ENCODE results near the gene STXBP6.
"Not testable (repeated sequence)": the region's sequence is repeated elsewhere in the genome, so short reads cannot be mapped to it uniquely, and the experiment has no call there.

STXBP6 gene

DNA sequence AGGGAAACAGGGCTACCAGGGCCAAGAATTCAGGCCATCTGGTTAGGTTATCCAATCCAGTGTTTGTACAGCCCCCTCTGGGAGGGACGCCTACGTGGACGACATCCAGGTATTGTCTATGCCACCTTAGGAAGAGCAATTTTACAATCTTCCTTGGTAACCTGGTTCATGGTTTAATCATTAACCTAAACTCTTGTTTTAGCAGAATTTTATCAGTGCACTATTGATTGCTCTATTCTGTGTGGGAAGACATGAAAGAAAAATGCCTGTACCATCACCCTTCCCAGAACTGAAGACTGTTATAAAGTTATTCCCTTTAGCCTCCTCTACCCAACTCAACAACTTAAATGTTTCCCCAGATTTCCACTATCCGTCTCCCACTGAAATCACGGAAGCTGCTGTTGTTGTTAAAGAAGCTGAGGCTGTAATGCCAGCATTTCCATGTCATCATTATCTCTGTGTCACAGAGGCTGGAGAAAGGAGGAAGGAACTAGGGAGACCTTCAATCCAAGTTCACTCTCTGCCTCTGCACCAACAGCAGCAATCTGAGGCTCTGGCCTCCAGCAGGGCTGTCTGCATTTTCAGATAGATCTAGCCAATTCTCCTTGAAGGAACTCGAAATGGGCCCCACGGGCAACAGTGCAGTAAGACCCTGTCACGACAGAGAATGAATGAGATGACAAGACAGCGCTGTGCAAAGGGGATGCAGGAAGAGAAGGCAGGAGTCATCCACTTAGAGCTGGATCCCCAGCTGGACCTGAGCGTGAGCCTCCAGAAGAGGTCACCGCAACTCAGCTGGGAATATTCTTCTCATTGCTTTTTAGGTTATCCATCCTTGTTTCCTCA is 232.5 kb downstream of the STXBP6 start:
- no peak for DNase-seq

DNA sequence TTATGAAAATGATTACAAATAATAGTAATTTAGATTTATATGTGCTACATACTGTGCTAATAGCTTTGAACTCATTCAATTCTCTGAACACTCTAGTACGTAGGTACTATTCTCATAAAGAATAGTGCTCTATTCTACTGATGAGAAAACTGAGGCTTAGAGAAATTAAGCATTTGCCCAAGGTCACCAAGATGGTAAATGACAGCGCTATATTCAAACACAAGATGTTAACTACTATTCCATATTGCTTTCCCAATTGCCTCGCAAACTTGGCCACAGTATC is 233.1 kb downstream of the STXBP6 start:
- DNase-seq, result no peak

DNA sequence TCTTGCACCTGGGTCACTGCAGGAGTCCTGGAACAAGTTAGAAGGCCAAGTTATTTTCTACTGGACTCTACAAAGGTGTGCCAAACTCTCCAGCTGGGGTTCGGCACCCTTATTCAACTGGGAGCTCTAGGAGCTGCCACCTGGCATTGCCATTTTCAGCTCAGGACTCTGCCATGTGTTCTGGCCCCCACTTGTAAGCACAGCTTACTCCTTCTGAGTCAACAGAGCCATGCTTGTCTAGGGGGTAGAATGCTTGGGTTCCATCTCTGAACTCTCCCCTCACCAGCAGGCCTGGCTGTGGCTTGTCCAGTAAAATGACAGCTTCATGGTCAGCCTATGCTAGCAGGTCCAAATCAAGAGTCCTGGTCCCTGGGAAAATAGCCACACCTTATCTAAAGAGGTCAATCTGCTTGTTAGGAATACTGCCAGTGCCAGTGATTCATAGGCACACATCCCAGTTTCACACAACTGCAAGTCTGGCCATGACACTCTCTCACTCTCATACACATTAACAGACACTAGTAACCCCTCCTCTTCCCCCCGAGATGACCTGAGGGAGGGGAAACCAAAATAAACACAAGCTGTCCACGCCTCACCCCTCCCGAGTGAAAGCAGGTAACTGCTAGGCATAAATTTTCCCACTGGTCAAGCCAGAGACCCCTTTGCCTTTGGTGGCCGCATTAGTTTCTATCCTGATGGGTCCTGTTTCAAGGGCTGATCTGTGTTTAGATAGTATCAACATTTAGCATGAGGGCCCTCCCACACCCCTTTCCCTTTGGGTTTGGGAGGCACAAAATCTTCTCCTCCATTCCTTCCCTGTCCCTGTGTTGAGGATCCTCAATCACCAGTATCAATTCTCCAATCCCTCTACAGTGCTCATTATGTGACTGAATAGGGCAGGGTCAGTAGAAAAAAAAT is 233.7 kb downstream of the STXBP6 start:
- DNase-seq, result no peak

DNA sequence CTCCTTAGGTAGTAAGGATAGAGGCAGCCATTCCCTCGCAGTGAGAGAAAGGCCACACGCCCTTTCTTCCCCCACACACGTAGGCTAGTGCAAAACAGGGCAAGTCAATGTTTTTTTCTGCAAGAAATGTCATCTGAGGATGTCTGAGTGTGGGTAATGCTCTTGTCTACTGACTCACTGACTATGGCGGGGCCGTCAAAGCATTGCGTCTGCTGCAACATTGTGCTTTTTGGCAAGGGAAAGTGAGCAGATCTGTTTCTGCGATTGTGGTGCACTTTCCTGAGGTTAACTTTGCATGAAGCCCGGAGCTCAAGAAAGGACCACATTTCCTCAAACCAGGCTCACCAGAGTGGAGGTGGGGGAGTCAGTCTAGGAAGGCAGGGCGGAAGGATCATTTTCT is 234.4 kb downstream of the STXBP6 start:
- DNase-seq, result no peak

DNA sequence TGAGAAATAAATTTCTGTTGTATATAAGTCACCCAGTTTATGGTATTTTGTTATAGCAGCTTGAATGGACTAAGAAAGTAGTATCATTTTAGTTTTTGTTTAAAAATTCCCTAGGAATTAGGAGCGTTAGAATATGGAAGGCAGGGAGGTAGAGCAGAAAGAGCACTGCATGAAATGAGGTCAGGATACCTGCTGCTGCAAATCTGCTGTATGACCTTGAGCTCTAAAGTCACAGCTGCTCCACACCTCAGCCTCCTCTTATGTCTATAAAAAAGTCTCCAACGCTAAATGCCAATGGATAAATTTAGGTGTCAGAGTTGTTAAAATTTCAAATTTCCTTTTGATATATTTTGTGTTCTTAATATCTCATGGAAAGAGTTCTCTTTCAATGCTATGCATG is 235.0 kb downstream of the STXBP6 start:
- DNase-seq, result no peak

DNA sequence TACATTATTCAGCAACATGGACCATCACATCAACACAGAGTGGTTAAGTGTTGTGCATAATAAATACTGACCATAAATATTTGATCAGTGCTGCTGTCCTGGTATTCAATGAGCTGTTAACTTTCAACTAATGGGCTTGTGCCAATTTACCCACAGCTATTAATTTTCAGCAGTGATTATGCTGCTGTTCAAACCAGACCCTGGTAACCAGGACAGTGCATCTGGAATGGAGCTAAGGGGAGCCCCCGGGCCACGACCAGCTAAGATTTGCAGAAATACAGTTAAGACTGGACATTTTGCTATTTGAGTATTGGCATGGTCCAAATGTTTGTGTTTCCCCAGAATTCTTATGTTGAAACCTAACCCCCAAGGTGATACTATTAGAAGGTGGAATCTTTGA is 235.6 kb downstream of the STXBP6 start:
- no peak for DNase-seq

DNA sequence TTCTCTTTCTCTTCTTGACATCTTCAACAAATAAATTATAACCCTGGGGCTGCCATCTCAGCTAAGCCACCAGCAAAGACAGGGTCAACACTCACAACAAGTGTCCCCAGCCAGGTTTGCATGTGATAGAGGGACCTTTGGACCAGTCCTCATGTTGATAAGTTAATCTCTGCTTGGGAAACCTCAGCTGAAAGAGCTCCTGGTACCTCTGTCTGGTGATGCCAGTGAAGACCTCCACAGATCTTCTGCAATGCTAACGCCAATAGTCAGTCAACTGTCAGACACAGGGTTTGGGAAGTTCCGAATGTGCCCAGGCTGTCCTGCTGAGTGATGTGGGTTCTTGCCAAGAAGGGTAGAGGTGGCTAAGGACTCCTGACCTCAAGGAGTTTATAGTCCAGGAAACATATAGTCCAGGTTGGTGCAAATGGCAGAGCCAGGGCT is 236.1 kb downstream of the STXBP6 start:
- no peak for DNase-seq

DNA sequence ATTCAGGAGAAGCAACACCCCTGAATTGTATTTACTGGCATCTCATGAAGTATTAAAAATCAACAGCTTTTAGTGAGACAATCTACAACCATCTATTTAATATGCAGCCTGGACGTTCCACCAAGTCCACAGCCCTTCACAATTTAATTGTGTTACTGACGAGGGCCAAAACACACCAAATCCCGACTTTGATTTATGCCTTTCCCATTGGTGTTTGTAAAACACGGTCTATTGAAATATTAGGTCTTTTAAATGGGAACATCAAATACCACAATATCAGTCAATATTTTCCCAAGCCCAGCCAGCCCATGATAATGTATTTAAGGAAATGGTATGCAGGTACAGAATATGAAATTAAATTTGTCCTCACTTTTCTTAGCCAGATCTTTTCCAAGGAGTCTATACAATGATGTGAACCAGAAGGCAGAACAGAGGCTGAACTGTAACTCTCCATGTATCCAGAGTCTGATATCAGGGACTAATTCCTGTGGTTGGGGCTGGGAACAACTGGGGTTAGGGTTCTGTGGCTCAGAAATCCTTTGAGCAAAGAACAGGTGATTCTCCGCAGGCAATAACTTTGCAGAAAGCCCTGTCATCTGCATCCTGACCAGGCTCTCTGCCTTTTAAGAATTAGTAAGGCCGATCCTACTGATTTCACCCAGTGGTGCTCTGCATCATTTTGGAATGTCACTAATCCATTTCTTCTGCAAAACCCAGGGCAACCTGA is 236.7 kb downstream of the STXBP6 start:
- no peak for DNase-seq

DNA sequence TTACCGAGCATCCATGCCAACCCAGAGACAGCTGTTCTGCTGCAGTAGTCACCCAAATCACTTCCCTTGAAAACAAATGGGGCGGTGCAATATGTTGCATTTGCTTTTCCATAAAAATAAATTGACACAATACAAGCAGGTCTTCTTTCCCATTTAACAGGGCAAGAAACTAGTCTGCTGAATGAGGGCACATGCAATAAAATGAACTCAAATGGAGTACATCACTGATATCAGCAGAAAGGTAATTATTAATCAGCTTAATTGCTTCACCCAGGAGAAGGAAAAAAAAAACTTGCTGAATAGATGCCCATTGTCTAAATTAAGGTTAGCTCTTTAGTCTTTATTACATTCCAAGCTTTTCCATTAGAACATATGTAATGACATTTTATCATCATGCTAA is 240.8 kb downstream of the STXBP6 start:
- no peak for DNase-seq

DNA sequence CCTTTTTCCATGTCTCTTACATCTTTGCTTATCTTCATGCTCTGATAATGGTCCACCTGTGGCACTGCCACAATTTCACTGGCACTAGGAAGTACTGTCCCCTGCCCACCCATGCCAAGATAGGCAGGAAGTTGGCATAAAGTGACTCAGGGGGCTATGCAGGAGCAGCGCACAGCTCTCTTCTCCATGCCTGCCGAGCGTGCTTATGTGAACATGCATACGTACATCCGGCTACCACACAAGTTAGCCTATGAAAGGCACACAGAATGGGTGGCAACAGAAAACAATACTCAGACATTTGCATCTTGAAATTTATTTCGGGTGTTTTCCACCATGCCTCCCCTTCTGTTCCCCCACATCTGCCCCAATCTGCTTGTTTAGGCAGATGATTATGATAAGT is 241.5 kb downstream of the STXBP6 start:
- DNase-seq, result no peak

DNA sequence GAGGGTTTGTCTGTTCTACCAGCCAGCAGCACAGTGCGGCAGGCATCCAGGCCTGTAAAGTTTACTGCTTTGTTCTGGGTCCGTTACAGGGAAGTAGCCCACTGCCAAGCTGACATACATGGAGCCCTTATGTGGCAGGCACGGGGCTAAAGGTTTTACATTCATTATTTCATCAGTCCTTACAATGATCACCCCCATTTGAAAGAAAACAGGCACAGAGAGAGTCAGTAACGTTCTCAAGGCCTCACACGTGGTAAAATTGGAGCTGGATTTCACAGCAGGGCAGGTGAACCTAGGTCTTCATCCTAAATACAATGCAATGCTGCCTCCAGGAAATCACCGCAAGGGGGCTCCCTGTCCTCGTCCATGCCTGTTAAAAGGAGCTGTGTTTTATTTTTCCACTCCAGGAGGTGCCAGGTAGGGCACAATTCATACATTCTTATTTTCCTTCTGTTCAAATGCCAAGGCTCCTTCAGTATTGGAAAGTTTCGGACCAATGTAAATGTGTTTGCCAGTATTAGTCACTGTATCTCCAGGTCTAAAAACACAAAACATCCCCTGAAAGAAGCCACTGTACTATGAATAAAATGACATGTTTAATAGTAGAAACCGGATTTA is 243.8 kb downstream of the STXBP6 start:
- no peak for DNase-seq

DNA sequence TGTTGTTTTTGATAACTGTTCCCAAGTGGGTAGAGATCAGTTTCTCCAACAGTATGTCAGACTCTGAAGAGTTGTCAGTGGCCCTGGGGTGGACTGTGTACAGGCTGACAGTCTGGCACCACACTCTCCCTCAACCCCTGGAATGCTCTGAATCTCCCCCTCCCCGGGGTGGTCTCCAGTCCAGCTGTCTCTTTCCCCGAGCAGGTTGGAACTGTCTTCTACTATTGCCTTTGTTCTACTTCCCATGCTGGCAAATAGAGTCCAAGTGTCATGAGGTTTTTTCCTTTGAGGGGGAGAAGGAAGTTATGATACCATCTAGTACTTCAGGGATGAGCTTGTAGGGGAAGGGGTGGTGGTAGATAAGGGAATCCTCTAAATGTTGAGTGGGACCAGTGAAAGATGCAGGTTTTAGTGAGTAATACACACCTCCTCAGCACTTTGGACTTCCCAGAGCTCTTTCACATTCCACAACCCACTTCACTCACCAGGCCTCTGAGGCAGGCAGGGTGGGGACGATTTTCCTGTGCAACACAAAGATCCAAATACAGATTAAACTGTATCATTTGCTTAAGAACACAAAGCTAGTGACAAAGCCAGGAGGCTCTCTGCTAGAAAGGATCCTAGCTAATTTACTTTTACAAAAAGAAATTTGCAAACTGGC is 245.3 kb downstream of the STXBP6 start:
- no peak for DNase-seq

DNA sequence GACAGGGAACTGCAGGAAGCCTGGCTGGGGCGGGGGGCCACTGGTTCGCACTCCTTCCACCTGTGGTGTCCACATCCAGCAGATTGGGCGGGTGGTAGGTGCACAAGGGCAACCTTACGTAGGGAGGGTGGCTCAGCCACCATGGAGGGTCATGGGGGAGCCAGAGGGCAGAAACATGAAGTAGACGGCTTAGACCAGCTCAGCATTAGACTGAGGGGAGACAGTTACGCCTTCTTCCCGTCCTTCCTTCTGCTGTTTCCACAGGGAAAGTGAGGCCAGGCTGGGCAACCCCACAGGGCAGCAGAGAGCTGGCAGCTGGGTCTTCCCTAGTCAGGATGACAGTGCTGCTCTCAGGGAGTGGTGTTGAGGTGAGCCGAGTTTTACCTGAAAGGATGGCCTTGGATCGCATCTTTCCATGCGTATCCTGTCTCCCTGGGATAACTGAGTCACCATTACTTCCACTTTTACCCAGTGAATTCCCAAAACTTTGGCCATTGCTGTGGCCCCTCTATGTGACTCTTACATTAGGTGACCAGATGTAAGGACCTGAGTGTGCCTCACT is 245.9 kb downstream of the STXBP6 start:
- DNase-seq, result no peak

DNA sequence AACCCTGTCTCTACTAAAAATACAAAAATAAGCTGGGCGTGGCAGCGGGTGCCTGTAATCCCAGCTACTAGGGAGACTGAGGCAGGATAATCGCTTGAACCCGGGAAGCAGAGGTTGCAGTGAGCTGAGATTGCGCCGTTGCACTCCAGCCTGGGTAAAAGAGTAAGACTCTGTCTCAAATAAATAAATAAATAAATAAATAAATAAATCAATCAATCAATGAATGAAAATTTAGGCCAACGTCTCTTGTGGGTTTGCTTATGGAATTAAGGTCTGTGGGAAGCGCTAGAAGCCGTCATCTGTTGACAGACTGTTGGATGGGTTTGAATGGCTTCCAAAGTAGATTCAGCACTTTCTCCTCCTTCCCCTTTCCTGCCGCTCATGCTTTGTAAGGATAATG is 246.5 kb downstream of the STXBP6 start:
- not testable (repeated sequence) for DNase-seq

DNA sequence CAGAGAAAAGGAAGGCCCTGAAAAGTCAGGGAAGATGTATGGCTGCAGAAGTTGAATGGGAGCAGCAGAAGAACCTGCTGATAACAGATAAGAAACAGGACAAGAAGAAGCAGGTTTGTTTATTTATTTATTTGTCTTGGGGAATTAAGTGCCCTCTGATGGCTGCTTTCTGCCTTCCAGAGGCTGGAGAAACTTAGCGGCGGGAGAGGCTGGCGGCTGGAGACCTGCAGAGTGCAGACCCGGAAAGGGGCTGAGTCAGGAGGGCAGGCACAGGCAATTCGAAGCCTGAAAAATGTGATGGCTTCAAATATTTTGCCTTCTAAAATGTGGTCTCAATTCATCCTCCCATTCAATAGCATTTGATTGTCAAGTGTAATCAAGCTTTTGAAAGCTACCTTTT is 247.7 kb downstream of the STXBP6 start:
- no peak for DNase-seq

DNA sequence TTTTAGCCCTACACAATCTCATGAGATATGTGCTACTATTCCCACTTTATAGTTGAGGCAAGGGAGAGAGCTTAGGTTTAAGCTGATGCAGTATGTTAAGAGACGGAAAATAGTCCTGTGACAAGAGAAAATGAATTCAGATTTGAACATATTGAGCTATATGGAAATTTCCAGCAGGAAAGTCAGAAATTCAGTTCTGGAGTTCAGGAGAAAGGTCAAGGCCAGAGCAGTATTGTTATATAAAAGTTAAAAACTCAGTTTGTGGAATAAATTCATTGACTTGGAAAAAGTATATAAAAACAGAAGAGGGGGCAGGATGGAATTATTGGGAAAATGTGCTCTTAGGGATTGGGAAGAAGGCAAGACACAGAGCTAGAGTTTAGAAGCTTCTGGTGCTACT is 248.9 kb downstream of the STXBP6 start:
- DNase-seq, result no peak

DNA sequence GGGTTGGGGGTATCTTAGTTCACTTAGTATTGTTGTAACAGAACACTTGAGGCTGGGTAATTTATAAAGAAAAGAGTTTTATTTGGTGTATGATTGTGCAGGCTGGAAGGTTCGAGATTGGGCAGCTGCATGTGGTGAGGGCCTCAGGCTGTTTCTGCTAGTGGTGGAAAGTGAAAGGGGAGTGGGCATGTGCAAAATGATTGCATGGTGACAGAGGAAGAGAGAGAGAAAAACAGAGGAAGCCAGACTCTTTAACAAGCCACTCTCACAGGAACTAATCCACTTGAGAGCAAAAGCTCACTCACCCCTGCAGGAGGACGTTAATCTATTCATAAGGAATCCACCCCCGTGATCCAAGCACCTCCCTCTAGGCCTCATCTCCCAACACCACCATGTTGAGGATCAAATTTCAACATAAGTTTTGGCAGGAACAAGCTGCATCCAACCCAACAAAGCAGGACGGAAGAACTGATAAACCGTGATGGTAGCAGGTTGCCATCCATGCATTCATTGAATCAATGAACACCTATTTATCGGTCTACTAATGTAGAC is 251.0 kb downstream of the STXBP6 start:
- DNase-seq, result no peak

DNA sequence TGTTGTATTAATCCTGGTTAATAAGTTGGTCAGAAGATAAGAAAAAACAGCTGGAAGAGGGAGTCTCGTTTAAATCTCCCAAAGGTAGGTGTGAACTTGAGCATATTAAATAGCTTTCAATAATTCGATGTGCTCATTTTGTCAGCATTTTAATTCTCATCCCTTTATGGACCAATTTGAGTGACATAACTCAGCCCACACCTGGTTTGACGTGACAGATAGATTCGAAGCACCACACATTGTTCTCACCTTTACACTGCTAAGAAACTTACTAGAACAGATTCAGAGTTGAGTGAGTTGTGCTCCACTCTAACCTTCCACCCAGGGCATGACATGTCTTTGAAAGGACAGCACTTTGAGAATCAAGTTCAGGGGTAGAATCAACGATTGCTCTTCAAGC is 254.5 kb downstream of the STXBP6 start:
- no peak for DNase-seq

DNA sequence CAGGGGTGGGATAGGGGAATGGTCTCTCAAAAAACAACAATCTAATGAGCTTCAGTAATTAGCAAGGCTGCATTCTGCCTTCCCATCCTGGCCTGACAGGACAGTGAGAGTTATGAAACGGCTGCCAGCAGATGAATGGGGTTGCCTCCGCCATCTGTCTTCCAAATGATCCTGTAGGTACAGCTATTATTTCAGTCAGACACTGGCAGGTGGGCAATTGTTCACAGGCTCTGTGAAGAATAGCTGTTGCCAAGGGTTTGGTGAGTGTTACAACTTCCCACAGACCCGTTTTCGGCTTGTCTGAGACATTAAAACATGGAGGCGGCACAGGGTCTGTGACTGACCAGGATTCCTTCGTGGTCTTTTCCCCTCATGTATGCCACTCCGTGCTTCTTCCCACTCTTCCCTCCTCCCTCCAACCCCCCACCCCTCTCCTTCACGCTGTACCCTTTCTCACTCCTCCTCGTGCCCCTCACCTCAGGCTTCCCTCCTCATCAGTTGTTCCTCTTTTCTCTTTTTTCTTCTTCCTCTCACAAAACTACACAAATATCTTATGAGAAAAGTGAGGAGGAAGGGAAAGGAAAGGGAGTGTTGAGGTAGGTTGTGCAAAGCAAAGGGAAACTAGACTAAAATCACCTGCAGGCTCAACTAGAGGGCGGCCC is 255.2 kb downstream of the STXBP6 start:
- no peak for DNase-seq

DNA sequence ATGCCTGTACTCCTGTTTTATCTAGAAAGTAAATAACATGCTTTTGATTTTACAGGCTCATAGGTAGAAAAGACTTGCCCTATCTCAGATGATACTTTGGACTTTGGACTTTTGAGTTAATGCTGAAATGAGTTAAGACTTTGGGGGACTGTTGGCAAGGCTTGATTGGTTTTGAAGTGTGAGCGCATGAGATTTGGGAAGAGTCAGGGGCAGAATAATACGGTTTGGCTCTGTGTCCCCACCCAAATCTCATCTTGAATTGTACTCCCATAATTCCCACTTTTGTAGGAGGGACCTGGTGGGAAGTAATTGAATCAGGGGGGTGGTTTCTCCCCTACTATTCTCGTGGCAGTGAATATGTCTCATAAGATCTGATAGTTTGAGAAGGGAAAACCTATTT is 259.8 kb downstream of the STXBP6 start:
- no peak for DNase-seq

DNA sequence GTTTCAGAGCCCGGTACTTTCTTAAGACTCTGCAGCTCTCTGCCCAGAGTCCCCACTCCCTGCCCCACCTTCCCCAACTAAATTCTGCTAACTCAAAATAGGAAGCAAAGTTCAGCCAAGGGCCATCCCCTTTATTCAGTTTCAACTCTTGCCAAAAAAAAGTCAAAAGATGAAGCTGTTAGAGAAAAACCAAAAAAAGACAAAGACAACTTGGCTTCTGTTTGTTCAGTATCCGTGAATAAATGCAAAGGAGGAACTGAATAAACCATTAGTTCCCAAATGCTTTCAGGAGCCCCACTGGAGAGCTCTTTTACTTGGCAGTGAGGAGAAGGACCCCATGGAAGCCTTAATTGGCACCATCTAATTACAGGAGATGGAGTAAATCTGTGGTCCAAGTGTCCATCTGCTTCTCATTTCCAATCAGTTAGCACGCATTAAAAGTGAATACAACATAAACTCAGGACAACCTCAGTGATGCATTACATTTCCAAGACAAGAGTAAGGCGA is 260.5 kb downstream of the STXBP6 start:
- DNase-seq, result no peak

Data from activated CD4-positive, alpha-beta T cell treated with anti-CD3 and anti-CD28 coated beads for 1 hour (primary cell).